GM21367 (cell line): Measurements from ENCODE around the gene KLHL20.
"Not testable (repeated sequence)": the region's sequence is repeated elsewhere in the genome, so short reads cannot be mapped to it uniquely, and the experiment has no call there.

Experiments
- ATAC-seq: cut with Tn5 transposase; IDR thresholded peaks from one replicate; pipeline ENCODE4 v1.9.1; 2021; ENCODE audit not compliant: unreplicated experiment

KLHL20 gene

GRCh38 chr1:173749137-173749536 lies 34.4 kb downstream of the KLHL20 start:
- no peak for ATAC-seq

DNA sequence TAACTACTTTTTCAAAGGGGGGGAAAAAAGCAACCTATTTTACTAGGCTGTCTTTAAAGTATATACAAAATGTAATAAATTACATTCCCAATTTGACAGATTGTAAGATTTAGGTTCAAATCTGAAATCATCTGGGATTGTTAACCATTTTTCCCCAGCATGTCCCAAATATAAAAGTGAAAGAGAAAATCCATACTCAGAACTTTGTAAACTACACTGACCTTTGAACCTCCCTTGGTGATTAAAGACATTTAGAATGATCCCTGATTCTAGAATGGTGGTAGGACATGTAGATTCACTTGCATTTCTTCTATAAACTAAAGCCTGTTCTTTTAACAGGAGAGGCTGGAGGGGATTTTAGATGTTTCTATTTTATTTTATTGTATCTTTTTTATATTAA lies 39.0 kb downstream of the KLHL20 start:
- no peak for ATAC-seq

DNA sequence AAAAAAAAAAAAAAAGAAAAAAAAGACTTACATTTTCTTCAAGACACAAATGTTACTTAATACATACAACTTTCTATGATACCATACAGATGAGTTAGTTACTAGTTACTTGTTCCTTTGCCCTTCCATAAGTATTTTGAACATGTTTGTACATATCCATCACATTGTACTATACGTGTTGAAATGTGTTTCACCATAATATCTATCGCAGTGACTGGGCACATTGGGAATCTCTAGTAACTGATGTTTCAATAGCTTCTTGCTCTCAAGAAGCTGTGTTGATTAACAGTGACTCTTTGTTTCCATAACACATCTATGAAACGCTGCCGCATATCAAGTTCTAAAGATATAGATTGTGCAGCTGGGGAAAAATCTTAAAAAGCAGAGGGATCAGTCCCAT lies 42.9 kb downstream of the KLHL20 start:
- ATAC-seq: no peak

DNA sequence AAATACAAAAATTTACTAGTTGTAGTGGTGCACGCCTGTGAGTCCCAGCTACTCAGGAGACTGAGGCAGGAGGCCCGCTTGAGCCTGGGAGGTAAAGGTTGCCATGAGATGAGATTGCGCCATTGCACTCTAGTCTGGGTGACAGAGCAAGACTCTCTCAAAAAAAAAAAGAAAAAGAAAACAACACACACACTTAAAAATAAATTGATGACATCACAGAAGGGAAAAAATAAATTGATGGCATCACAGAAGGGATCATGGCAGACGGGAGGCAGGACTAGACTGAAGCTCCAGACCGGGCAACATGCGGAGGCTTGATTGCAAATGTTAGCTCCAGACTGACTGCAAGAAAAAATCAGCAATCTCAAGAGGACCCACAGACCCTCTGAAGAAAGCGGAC lies 43.3 kb downstream of the KLHL20 start:
- no peak for ATAC-seq

GRCh38 chr1:173758980-173759379 lies 44.2 kb downstream of the KLHL20 start:
- ATAC-seq: no peak

DNA sequence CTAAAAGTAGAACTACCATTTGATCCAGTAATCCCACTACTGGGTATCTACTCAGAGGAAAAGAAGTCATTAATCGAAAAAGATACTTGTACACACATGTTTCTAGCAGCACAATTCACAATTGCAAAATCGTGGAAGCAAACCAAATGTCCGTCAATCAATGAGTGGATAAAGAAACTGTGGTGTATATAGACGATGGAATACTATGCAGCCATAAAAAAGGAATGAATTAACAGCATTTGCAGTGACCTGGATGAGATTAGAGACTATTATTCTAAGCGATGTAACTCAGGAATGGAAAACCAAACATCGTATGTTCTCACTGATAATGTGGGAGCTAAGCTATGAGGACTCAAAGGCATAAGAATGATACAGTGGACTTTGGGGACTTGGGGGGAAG lies 49.5 kb downstream of the KLHL20 start:
- ATAC-seq: not testable (repeated sequence)

DNA sequence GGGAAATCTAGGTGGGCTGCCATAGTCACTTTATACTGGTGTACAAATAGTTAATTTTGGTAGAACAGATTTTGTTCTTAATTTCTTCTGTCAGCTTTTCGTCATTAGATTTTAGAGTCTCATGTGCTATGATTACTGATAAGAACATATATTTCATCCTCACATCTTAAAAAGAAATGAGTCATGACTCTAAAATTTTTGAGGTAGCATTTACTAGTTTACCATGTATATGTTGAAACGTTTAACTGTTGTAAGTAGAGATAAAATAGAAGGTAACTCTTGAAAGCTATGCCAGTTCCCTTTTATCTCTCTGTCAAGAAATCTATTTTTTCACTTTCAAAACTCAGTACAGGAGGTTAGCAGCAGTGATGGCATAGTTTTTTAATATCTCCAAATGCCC lies 53.4 kb downstream of the KLHL20 start:
- no peak for ATAC-seq

GRCh38 chr1:173768827-173769226 lies 54.0 kb downstream of the KLHL20 start:
- no peak for ATAC-seq

DNA sequence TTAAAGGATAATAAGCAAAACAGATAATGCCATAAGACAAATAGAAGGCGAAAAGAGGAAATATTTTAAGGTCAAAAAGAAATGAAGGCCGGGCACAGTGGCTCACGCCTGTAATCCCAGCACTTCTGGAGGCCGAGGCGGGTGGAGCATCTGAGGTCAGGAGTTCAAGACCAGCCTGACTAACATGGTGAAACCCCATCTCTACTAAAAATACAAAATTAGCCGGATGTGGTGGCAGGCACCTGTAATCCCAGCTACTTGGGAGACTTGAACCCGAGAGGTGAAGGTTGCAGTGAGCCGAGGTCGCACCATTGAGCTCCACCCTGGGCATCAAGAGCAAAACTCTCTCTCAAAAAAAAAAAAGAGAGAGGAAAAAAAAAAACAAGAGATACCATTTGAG lies 55.5 kb downstream of the KLHL20 start:
- ATAC-seq: not testable (repeated sequence)

DNA sequence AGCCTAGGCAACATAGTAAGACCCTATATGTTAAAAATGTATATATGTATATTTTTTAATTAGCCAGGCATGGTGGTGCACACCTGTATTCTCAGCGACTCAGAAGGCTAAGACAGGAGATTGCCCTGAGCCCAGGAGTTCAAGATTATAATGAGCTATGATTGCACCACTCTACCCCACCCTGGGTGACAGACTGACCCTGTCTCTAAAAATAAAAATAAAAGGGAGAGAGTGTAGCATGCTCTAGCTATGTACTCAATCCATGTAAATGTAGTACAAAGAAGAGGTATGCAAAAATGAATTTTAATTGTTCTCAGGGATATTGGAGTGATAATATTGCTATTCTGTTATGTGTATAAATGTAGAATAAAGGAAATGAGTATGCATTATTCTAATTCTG lies 56.8 kb downstream of the KLHL20 start:
- no peak for ATAC-seq

GRCh38 chr1:173775578-173776226 lies 60.9 kb downstream of the KLHL20 start:
- ATAC-seq: no peak

GRCh38 chr1:173779936-173780335 lies 65.2 kb downstream of the KLHL20 start:
- no peak for ATAC-seq

DNA sequence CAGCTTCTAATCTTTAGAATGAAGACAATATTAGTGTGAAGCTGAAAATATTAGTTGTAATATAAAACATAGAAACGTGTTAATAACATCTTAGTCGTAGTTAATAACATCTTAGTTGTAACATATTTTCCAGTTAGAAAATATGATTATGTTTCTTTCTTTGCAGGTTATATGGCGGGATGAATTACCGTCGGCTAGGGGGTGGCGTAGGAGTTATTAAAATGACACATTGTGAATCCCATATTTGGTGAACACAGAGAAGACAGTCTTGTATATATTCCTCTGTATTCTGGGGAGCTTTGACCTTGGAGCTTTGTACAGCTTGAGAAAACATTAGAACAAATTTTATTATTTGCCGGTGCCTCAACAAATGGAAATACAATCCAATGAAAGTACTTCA lies 70.2 kb downstream of the KLHL20 start:
- ATAC-seq: no peak

GRCh38 chr1:173789841-173790240 lies 75.1 kb downstream of the KLHL20 start:
- ATAC-seq: no peak

GRCh38 chr1:173798078-173798477 lies 83.3 kb downstream of the KLHL20 start:
- no peak for ATAC-seq

GRCh38 chr1:173799995-173800394 lies 85.2 kb downstream of the KLHL20 start:
- not testable (repeated sequence) for ATAC-seq

DNA sequence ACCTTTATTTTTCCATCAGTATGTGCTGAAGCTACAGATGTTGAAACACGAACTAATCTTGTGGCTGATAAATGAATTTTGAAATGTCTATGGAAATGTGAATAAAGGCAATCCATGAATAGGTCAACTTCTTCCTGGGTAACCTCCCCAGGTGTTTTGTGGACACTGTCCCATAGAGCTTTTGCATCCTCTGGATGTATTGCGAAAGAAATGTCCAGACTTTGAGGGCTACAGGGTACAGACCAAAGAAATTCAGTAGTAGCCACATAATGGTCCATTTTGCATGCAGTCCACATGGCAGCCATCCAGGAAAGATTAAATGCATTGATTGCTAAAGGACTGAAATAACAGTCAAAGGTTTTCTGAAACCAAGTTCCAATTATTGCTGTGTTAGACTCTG lies 88.2 kb downstream of the KLHL20 start:
- no peak for ATAC-seq

GRCh38 chr1:173813654-173814053 lies 98.9 kb downstream of the KLHL20 start:
- not testable (repeated sequence) for ATAC-seq

DNA sequence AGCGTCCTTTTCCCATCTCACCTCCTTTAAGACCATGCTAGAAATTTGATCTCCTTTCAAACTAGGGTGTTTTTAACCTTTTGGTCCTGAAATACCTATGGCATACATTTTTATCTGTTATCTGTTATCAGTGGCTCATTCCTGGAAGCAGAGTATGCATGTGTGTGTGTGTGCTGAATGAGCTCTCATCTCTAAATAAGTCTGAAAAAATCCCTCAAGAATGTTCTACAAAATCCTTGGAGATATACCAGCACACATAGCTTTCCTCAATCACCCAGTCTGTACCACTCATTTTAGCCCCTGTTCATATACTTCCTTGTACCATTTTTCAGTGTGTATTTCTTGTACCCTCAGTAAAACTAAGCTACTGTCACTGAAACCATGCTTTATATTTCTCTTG lies 103.7 kb downstream of the KLHL20 start:
- no peak for ATAC-seq

GRCh38 chr1:173821680-173822079 lies 106.9 kb downstream of the KLHL20 start:
- no peak for ATAC-seq

GRCh38 chr1:173823781-173824314 lies 109.1 kb downstream of the KLHL20 start:
- peak; percentile 33 for ATAC-seq

- ATAC-seq: peak; percentile 89
Measured at GRCh38 chr1:173824315-173825081, 109.7 kb downstream of the KLHL20 start, which contains the start of the genes CENPL and DARS2. CENPL (minus strand) TSS chr1:173824883; CDS start chr1:173811299, 13,584 bp downstream. DARS2 (plus strand) TSS chr1:173824673; CDS start chr1:173825230, 557 bp downstream.
